HepG2 (cell line): ENCODE results near the gene ANTKMT. TPM values are rescaled to one million over a fixed set of nuclear protein-coding genes. Genes with fewer than 3 reads are reported as not detected.

Source experiments
- ARNTL ChIP-seq: sonication (generic); formaldehyde crosslinking; IDR thresholded peaks from 2 replicates; pipeline ENCODE4 v1.4.0; 2020; ENCODE audit warnings: mild to moderate bottlenecking, missing genetic modification reagents
- CHD4 ChIP-seq: fragments of 200-600 bp; sonication (generic); IDR thresholded peaks from 2 replicates; pipeline ENCODE4 v1.7.0; 2017; ENCODE audit warnings: mild to moderate bottlenecking, low read length, borderline replicate concordance
- FOXC1 ChIP-seq: sonication (generic); formaldehyde crosslinking; IDR thresholded peaks from 2 replicates; pipeline ENCODE4 v1.8.0; 2022; ENCODE audit warnings: mild to moderate bottlenecking, missing genetic modification reagents, borderline replicate concordance
- KDM5B ChIP-seq: sonication (generic); formaldehyde crosslinking; IDR thresholded peaks from 2 replicates; pipeline ENCODE4 v1.4.0; 2020; ENCODE audit warnings: missing genetic modification reagents, mild to moderate bottlenecking, borderline replicate concordance
- MAZ ChIP-seq, 2 experiments: sonication (generic) in 1 of 2; formaldehyde crosslinking in 1 of 2; IDR thresholded peaks; 2 replicates each; pipeline versions ENCODE4 v1.5.0 to v1.6.1; 2012 to 2020; ENCODE audit warnings: low read depth in 2 of 2, mild to moderate bottlenecking in 2 of 2, borderline replicate concordance in 1 of 2, improper control_type of control experiment in 1 of 2, low read length in 1 of 2, missing genetic modification reagents in 1 of 2, moderate library complexity in 1 of 2
- RARG ChIP-seq: sonication (generic); formaldehyde crosslinking; IDR thresholded peaks from 2 replicates; pipeline ENCODE4 v1.4.0; 2020; ENCODE audit warnings: low read depth, mild to moderate bottlenecking, missing genetic modification reagents
- RCOR2 ChIP-seq: IDR thresholded peaks from 2 replicates; pipeline ENCODE4 v1.6.1; 2016; ENCODE audit warnings: missing biosample characterization, missing genetic modification reagents
- RNF2 ChIP-seq: fragments of 450-650 bp; conservative IDR thresholded peaks from 2 replicates; pipeline ENCODE4 v1.6.1; 2016; ENCODE audit warnings: low read depth
- SKIL ChIP-seq: sonication (generic); formaldehyde crosslinking; IDR thresholded peaks from 2 replicates; pipeline ENCODE4 v1.8.0; 2022; ENCODE audit warnings: missing genetic modification reagents, mild to moderate bottlenecking, moderate library complexity, borderline replicate concordance
- ZEB1 ChIP-seq: IDR thresholded peaks from 2 replicates; pipeline ENCODE4 v1.6.1; 2012; ENCODE audit warnings: mild to moderate bottlenecking, low read depth, inconsistent platforms; ENCODE audit not compliant: insufficient replicate concordance
- ZMYM4 ChIP-seq: sonication (generic); formaldehyde crosslinking; IDR thresholded peaks from 2 replicates; pipeline ENCODE4 v1.8.1; 2023; ENCODE audit warnings: mild to moderate bottlenecking, missing genetic modification reagents
- ZNF335 ChIP-seq: sonication (generic); formaldehyde crosslinking; IDR thresholded peaks from 2 replicates; pipeline ENCODE4 v1.4.0; 2020; ENCODE audit warnings: missing genetic modification reagents
- ZNF350 ChIP-seq: sonication (generic); formaldehyde crosslinking; IDR thresholded peaks from 2 replicates; pipeline ENCODE4 v1.4.0; 2020; ENCODE audit warnings: mild to moderate bottlenecking, low read depth, missing genetic modification reagents, borderline replicate concordance
- ZNF788 ChIP-seq: sonication (generic); formaldehyde crosslinking; IDR thresholded peaks from 2 replicates; pipeline ENCODE4 v1.5.0; 2020; ENCODE audit warnings: mild to moderate bottlenecking, missing genetic modification reagents, borderline replicate concordance
- ZNF841 ChIP-seq: sonication (generic); formaldehyde crosslinking; IDR thresholded peaks from 2 replicates; pipeline ENCODE4 v1.8.1; 2023; ENCODE audit warnings: missing genetic modification reagents, borderline replicate concordance
- ZSCAN9 ChIP-seq: IDR thresholded peaks from 2 replicates; pipeline ENCODE4 v1.6.1; 2016; ENCODE audit warnings: borderline replicate concordance
- ZZZ3 ChIP-seq: sonication (generic); formaldehyde crosslinking; IDR thresholded peaks from 2 replicates; pipeline ENCODE4 v1.4.0; 2020; ENCODE audit warnings: missing genetic modification reagents, mild to moderate bottlenecking, borderline replicate concordance
- polyA plus RNA-seq, 8 experiments: library from polyadenylated mRNA; depleted of rRNA in 3 of 8; stranded (reverse) in 7 of 8; unstranded in 1 of 8; fragments of >200 nt; fragmentation: Illumina TruSeq in 4 of 8; extraction: Trizol in 4 of 8; gene quantifications; 2 replicates each; pipeline versions ENCODE4 v1.2.1 to v1.2.3, GENCODE V29; 2011 to 2016; ENCODE audit warnings: low read depth in 4 of 8, missing spikeins in 1 of 8, mixed read lengths in 1 of 8; ENCODE audit not compliant: insufficient read depth in 1 of 8
- total RNA-seq, 5 experiments: library from RNA; depleted of rRNA; stranded (reverse); fragments of >200 nt; fragmentation: Illumina TruSeq; extraction: Trizol; gene quantifications; 2 replicates each; pipeline ENCODE4 v1.2.3, GENCODE V29; 2016; ENCODE audit warnings: low read depth in 1 of 5
- TF ChIP-seq, protein P1 (sequence below): sonication (generic); formaldehyde crosslinking; IDR thresholded peaks from 2 replicates; pipeline ENCODE4 v1.4.0; 2020; ENCODE audit warnings: missing genetic modification reagents
- TF ChIP-seq, protein P2 (sequence below): sonication (generic); formaldehyde crosslinking; IDR thresholded peaks from 2 replicates; pipeline ENCODE4 v1.5.0; 2020; ENCODE audit warnings: missing genetic modification reagents

ANTKMT gene
- total and polyA plus RNA-seq, 2 of the 13 experiments (the other 11 are each of a cell fraction or from before 2014, with no cell fraction given): 7.5 to 47.8 TPM

- peak; percentile 66 for TF ChIP-seq KDM5B (CRISPR knock-in tag)
- peak; percentile 66 for TF ChIP-seq FOXC1 (CRISPR knock-in tag)
- TF ChIP-seq, protein P1, sequence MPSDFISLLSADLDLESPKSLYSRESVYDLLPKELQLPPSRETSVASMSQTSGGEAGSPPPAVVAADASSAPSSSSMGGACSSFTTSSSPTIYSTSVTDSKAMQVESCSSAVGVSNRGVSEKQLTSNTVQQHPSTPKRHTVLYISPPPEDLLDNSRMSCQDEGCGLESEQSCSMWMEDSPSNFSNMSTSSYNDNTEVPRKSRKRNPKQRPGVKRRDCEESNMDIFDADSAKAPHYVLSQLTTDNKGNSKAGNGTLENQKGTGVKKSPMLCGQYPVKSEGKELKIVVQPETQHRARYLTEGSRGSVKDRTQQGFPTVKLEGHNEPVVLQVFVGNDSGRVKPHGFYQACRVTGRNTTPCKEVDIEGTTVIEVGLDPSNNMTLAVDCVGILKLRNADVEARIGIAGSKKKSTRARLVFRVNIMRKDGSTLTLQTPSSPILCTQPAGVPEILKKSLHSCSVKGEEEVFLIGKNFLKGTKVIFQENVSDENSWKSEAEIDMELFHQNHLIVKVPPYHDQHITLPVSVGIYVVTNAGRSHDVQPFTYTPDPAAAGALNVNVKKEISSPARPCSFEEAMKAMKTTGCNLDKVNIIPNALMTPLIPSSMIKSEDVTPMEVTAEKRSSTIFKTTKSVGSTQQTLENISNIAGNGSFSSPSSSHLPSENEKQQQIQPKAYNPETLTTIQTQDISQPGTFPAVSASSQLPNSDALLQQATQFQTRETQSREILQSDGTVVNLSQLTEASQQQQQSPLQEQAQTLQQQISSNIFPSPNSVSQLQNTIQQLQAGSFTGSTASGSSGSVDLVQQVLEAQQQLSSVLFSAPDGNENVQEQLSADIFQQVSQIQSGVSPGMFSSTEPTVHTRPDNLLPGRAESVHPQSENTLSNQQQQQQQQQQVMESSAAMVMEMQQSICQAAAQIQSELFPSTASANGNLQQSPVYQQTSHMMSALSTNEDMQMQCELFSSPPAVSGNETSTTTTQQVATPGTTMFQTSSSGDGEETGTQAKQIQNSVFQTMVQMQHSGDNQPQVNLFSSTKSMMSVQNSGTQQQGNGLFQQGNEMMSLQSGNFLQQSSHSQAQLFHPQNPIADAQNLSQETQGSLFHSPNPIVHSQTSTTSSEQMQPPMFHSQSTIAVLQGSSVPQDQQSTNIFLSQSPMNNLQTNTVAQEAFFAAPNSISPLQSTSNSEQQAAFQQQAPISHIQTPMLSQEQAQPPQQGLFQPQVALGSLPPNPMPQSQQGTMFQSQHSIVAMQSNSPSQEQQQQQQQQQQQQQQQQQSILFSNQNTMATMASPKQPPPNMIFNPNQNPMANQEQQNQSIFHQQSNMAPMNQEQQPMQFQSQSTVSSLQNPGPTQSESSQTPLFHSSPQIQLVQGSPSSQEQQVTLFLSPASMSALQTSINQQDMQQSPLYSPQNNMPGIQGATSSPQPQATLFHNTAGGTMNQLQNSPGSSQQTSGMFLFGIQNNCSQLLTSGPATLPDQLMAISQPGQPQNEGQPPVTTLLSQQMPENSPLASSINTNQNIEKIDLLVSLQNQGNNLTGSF (CRISPR knock-in tag): peak; percentile 71; the same call in 1 of the 2 replicates
- no peak for TF ChIP-seq SKIL (CRISPR knock-in tag)
- TF ChIP-seq MAZ (IDR thresholded peaks at IDR 0.05; ENCODE audit: borderline replicate concordance, low read depth, low read length): no peak
- TF ChIP-seq MAZ (CRISPR knock-in tag; IDR thresholded peaks at IDR 0.05; ENCODE audit: low read depth): peak; percentile 97
- no peak for TF ChIP-seq ZSCAN9
- TF ChIP-seq, protein P2, sequence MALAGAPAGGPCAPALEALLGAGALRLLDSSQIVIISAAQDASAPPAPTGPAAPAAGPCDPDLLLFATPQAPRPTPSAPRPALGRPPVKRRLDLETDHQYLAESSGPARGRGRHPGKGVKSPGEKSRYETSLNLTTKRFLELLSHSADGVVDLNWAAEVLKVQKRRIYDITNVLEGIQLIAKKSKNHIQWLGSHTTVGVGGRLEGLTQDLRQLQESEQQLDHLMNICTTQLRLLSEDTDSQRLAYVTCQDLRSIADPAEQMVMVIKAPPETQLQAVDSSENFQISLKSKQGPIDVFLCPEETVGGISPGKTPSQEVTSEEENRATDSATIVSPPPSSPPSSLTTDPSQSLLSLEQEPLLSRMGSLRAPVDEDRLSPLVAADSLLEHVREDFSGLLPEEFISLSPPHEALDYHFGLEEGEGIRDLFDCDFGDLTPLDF (CRISPR knock-in tag): peak; percentile 55; the same call in 1 of the 2 replicates
- TF ChIP-seq ZNF350 (CRISPR knock-in tag): no peak
- TF ChIP-seq RARG (CRISPR knock-in tag): no peak
- no peak for TF ChIP-seq CHD4
- no peak for TF ChIP-seq ZMYM4 (CRISPR knock-in tag)
- 0 out of 2 replicates have a peak, but pooled peaks have one; percentile 47 for TF ChIP-seq ZNF788
- 0 out of 2 replicates have a peak, but pooled peaks have one; percentile 54 for TF ChIP-seq ZZZ3 (CRISPR knock-in tag)
- TF ChIP-seq ARNTL (CRISPR knock-in tag): no peak
- TF ChIP-seq ZEB1: no peak
- TF ChIP-seq RCOR2: no peak
- no peak; the same call in 1 of the 2 replicates for TF ChIP-seq ZNF841
- no peak for TF ChIP-seq ZNF335 (CRISPR knock-in tag)
- TF ChIP-seq RNF2: peak; percentile 80
Measured at GRCh38 chr16:720990-721764, at the start of gene ANTKMT (continued).
